HG02852 (cell line): ENCODE data around the gene PRPS1.
"Not testable (repeated sequence)": the region's sequence is repeated elsewhere in the genome, so short reads cannot be mapped to it uniquely, and the experiment has no call there.

Experiments
- ATAC-seq: cut with Tn5 transposase; IDR thresholded peaks from one replicate; pipeline ENCODE4 v1.9.1; 2021; ENCODE audit warnings: mild to moderate bottlenecking, moderate library complexity; ENCODE audit not compliant: unreplicated experiment

PRPS1 gene

GRCh38 chrX:107627838-107628661 is at the start of gene PRPS1:
PRPS1 (plus strand) TSS chrX:107628510; CDS start chrX:107628629, 119 bp downstream.
- peak; percentile 99 for ATAC-seq

GRCh38 chrX:107579956-107580355 is 48.4 kb upstream of the PRPS1 start:
- no peak for ATAC-seq

DNA sequence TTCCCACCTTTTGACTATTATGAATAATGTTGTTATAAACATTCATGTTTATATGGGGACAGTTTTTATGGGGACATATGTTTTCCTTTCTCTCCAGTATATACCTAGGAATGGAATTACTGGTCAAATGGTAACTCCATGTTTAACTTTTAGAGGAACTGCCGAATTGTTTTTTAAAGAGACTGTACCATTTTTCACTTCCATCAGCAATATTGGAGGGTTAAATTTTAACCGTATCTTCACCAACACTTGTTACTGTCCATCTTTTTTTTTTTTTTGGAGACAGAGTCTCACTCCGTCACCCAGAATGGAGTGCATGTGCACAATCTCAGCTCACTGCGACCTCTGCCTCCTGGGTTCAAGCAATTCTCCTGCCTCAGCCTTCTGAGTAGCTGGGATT is 46.4 kb upstream of the PRPS1 start:
- no peak for ATAC-seq

GRCh38 chrX:107589243-107589642 is 39.1 kb upstream of the PRPS1 start:
- no peak for ATAC-seq

- no peak for ATAC-seq
These were observed 31.7 kb upstream of the PRPS1 start for GRCh38 chrX:107596651-107597050.

GRCh38 chrX:107597264-107597663 is 31.0 kb upstream of the PRPS1 start:
- ATAC-seq: no peak

DNA sequence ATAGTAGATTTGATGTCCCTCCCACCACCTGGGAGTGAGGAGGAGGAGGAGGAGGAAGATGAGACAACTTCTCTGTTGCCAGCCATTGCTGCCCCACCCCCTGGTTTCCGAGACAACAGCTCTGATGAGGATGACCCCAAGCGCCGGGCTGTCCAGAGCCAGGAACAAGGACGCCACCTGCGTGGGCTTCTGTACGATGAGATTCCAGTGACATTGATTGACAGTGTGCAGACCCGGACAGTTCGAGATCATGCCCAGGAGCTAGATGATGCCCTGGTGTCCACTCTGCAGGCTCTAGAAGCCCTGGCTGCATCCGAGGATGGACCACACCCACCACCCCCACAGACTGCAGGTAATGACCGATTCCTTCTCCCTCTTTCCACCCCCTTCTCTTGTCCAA is 30.5 kb upstream of the PRPS1 start:
- no peak for ATAC-seq

DNA sequence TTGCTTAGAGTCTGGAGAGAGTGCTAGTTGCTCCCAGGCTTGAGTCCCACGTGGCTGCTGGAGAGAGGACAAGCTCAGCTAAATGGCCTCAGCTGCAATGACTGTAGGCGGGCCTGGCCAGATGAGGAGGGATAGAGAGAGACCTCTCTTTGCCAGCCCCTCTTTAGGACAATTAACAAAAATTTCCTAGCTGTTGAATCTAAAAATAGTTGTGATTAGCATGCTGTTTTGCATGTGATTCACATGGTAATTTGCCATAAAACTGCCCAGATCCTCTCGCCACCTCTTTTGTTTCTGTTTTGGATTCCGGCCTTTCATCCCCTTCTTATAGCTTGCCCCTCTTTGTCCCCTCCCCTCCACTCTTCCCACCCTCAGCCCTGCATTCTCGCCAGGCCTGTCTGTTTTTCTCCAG is 28.9 kb upstream of the PRPS1 start:
- no peak for ATAC-seq

- ATAC-seq: no peak
These were observed 27.9 kb upstream of the PRPS1 start for GRCh38 chrX:107600366-107600765.

DNA sequence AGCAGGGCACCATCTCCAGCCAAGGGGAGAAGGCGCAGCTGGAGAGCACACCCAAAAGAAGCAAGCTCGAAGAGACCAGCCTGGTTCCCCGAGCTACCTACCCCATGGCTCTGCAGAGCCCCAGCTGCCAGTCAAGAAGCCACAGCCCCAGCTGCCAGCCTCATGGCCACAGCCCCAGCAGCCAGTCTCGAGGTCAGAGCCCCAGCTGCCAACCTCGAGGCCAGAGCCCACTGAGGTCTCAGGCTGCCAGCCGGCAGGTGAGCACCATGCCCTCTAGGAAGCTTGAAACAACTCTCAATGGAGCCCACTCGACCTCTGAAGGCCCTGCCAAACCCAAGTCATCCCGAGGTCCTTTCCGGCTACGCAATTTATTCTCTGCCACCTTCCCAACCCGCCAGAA is 27.0 kb upstream of the PRPS1 start:
- ATAC-seq: no peak

GRCh38 chrX:107601759-107602158 is 26.6 kb upstream of the PRPS1 start:
- no peak for ATAC-seq

DNA sequence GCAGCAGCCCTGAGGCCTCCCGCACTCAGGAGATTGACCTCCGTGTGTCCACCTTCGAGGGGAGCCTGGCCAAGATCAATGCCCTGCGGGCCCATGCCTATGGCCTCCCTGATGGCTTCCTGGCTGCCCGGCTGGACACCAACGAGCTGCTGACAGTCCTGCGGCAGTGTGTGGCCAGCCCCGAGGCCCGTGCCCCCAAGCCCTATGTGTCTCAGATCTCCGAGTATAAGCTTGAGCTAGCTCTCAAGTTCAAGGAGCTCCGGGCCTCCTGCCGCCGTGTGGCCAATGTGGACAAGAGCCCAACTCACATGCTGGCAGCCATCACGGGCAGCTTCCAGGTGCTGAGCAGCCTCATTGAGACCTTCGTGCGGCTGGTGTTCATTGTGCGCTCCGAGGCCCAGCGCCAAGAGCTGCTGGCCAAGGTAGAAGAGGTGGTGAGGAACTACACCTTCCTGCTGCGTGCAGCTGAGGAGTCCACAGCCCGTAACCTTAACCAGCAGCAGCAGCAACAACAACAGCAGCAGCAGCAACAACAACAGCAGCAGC is 25.5 kb upstream of the PRPS1 start:
- no peak for ATAC-seq

DNA sequence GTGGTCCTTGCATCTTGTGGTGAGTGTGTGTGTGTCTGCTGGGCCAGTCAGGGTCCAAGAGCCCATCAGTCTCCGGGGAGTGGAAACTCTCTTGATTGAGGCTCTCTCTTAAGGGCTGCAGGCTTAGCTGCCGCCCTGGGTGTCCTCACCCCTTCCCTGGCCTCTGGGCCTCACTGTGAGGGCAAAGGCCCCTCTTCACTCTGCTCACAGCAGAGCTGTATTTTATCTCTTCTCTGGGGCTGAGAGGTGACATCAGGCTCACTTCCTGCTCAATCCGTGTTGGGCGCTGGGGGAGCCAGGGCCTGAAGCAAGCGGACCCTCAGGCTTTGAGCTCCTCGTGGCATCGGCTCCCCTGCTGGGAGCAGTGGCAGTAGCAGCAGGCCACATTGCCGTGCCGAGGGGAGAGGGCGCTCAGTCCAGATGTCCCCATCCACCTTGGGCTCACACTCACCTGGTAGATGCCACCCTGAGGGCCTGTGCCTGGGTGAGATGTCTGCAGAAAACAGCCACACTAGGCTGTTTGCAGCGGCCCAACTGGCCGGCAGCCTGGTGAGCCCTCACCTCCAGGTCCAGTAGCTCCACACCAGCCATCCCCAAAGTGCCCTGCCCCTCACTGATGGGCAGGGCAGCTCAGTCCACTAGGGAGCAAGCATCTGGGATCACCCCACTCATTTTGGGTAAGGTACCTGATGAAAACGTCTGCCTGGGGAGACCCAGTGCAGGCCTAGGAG is 24.7 kb upstream of the PRPS1 start:
- no peak for ATAC-seq

- not testable (repeated sequence) for ATAC-seq
These were observed 19.2 kb upstream of the PRPS1 start for GRCh38 chrX:107609061-107609460.

DNA sequence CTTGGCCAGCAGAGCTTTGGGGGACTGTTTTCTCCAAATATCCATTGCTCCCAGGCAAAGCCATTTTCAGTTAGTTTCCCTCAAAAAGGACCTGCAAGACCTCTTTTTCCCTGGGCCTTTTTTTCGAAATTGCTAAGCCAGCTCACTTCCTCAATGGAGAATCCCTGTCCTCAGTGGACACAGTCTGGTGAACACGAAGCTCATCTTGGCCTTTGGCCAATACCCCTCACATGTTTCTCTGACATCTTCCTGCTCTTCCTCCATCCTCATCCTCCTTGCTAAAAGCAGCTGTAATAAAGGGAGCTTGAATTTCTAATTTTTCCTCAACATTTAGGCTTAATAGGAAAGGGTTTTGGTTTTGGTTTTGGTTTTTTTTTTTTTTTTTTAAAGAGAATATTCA is 17.6 kb upstream of the PRPS1 start:
- no peak for ATAC-seq

- no peak for ATAC-seq
These were observed 8.4 kb upstream of the PRPS1 start for GRCh38 chrX:107619885-107620322.

- ATAC-seq: no peak
These were observed 3.4 kb upstream of the PRPS1 start for GRCh38 chrX:107624893-107625292.

DNA sequence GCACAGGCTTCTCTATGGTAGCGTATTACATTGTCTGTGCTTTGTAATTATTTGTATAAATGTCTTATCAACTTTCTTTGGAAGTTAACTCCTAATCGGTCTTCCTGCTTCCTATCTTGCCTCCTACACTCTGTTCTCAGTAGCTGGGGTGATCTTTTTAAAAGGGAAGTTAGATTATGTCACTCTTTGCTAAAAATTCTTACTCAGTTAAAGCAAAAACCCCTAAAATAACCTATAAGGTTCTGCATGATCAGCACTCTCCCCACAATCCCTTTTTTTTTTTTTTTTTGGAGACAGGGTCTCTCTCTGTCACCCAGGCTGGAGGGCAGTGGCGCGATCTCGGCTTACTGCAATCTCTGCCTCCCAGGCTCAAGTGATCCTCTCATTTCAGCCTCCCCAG is 2.6 kb upstream of the PRPS1 start:
- no peak for ATAC-seq

DNA sequence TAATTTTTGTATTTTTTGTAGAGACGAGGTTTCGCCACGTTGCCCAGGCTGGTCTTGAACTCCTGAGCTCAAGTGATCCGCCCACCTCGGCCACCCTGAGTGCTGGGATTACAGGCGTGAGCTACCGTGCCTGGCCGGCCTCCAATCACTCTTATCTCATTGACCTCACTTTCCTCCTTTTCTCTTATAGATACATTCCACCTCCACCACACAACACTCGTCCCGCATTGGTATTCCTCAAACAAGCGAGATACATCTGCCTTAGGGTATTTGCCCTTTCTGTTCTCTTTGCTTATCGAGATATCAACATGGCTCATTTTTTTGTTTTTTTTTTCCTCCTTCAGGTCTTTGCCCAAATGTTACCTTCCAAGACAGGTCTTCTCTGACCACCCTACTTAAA is 1.8 kb upstream of the PRPS1 start:
- ATAC-seq: no peak

- no peak for ATAC-seq
These were observed 1.4 kb upstream of the PRPS1 start for GRCh38 chrX:107626916-107627315.

GRCh38 chrX:107628662-107629539 is 591 bp downstream of the PRPS1 start:
- ATAC-seq: peak; percentile 41
